Fibroblast of the conjunctiva (primary cell): ENCODE results near the gene ANKRD10.
"Not testable (repeated sequence)": the region's sequence is repeated elsewhere in the genome, so short reads cannot be mapped to it uniquely, and the experiment has no call there.

ENCODE experiments used
- DNase-seq: peaks from one replicate; pipeline ENCODE4 v3.0.0-alpha.2; 2010; ENCODE audit warnings: low read depth

Gene ANKRD10

DNA sequence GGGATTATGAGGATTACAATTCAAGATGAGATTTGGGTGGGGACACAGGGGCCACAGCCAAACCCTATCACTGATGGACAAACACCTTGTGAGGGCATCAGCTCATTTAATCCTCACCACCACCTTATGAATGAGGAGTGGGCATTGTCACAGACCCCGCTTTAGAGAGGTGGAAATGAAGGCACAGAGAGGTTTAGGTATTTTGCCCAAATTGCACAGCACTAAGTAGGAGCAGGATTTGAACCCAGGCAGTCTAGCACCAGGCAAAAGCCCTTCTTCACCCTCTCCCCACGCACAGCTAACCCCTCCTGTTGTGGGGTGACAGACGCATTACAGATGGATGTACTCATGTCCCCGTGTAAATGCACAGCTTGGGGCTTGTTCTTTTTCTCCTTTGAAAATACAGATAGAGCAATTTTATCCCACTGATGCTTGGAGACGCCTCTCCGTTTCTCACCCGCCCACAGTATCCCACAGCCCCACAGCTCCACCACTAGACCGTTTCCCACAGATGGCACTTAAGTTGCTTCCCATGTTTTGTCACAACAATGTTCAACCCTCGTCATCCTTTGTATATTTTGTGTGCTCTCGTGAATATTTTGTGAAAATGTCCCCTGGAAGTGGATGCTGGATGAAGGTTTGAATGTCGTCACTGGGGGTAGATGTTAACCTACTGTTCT lies 48.2 kb downstream of the ANKRD10 start:
- no peak for DNase-seq

DNA sequence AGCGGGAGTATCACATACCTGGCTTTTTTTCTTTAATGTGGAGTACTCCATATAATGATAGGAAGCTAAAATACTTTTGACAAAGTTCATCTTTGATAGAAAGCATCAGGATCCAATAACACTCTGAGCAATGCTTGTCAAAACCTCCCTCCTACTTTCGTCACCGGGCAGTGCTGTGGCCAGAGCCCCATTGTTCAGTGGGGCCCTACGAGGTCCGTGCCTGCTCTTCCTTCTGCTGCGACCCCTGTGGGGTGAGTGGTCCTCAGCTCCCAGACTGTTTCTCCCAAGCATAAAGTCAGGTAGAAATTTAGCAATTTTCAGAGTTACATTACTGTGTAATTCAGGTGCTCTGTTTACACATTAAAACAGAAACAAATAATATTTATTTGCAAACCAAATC lies 51.2 kb downstream of the ANKRD10 start:
- DNase-seq: no peak

DNA sequence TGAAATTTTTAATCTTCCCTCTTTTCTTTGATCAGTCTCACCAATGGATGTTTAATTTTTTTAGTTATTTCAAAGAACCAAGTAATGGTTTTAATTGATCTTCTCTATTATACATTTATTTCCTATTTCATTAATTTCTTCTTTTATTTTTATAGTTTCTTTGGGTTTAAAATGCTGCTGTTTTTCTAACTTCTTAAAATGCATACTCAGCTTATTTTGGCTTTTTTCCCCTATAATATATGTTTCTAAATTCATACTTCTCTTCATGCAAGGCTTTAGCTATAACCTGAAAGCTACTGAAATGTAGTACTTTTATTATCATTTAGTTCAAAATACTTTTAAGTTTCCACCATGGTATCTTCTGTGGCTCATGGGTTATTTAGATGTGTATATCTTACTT lies 53.9 kb downstream of the ANKRD10 start:
- no peak for DNase-seq

DNA sequence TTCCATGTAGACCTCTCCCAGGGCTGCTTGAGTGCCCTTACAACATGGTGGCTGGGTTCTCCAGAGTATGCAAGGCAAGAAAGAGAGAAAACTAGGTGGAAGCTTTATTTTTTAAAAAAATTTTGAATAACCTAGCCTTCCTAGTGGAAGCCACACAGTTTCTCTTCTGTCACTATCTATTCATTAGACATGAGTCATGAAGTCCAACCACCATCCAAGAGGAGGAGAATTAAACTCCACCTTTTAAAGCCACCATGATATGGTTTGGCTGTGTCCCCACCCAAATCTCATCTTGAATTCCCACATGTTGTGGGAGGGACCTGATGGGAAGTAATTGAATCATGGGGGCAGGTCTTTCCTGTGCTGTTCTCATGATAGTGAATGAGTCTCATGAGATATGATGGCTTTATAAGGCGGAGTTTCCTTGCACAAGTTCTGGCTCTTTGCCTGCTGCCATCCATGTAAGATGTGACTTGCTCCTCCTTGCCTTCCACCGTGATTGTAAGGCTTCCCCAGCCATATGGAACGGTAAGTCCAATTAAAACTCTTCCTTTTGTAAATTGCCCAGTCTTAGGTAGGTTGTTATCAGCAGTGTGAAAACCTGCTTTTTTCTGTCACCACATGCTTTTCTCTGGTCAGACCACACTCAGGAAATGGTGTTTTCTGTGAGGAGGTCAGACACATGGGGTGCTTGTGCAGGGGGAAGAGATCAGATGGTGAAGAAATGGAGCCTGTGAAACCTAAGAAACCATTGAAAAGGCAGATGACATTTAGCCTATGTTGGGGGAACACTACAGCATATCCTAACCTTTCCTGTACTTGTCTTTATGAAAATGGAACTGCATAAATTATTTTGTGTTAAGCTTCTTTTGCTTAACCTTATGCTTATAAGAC lies 57.7 kb downstream of the ANKRD10 start:
- DNase-seq: no peak

DNA sequence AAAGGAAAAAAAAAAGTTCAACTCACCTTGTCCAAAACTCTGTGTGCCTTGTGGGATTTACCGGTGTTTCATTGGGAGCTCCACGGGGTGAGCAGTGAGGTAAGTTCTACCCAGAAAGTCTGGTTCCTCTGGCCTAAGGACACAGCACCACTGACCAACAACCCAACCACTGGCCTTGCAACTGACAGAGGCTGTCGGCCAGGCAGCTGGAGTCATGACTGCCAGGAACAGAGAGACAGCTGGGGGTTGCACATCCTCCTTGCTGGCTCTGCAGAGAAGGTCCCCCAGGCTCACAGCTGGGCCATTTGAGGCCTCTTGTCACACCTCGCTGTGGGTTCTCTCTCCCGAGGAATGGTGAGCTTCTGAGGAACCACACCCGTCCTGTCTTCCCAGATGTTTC lies 59.5 kb downstream of the ANKRD10 start:
- no peak for DNase-seq

DNA sequence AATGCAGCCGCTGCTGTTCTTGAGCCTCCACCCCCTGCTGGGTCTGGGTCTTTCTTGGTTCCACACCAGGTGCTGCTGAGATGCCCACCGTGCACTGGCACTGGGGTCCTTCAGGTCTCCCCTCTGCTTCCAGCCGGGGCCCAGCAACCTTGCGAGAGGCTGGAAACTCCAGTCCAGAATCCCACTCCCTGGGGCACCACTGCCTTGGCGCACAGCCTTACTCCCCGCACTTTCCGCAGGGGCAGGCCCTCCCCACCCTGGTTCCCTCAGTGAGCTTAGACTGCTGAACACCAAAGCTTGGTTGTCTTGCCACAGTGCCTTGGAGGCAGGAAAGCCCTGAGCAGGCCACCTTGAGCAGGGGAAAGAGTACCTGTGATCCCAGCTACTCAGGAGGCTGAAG lies 60.0 kb downstream of the ANKRD10 start:
- DNase-seq: no peak

DNA sequence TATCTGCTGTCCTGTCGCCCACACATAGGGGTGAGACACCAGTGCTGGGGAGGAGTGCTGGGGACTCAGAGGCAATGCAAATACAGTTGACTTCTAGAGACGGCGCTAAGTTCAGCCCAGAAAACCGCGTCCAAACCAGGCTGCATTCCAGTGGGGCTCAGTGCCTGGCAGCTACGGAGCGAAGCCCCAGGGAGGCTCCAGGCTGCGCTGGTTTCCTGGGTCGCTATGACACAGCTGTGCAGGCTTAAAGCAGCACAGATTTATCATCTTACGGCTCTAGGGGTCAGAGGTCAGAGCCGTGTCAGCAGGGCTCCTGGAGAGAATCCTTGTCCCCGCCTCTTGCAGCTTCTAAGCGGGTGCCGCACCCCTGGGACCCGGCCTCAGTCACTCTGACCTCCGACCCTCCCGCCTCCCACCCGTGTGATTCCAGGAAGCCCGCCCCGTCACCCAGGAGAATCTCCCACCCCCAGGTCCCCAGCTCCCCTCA lies 61.6 kb downstream of the ANKRD10 start:
- DNase-seq: no peak

DNA sequence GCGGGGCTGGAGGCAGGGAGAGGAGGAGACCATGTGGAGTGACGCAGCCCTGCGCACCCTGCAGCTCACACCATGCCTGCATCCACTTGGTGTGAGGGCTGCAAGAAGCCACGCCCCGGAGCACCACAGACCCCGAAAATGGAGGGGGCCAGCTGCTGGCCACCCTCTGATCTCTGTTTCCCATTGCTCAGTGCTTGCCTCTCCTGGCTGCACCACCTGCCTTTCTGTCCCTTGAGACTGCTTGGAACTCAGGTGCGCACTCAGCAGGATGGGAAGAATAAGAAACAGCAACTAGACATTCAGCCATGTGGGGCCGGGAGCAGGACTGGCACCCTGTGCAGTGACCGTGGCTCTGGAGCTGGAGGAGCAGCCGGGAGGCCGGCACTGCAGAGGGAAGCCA lies 64.0 kb downstream of the ANKRD10 start:
- DNase-seq: no peak

DNA sequence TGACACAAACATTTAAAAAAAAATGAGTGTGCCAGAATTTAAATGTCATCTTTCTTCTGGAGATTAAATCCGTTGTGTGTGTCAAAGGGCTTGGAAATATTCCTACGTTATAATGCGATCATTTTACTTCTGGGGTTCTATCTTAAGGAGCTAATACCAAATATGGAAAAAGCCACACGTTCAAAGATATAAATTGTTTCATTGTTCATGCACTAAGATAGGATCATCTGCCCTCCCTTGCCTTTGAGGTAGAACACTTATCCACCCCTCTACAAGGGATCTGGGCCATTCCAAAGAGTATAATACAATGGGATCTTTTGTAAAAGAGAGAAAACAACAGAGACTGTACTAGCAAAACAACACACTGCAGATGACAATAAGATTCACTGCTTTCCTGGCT lies 64.9 kb downstream of the ANKRD10 start:
- no peak for DNase-seq

DNA sequence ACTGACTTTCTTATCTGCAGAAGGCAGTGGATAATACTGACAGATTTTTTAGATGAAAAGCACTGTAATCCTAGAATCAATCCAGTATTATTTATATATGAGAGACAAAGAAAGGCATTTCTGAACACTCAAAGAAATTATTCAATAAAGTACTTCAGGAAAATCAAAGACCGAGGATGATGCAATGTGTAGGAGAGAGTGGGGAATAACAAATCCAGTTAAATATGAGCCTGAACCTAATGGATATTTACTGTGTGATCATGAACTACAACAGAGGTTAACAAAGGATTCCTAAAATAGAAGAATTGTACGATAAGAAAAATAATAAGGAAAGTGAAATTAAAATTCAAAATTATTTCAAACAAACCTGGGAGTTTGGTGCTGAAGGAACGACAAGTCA lies 69.3 kb downstream of the ANKRD10 start:
- no peak for DNase-seq

DNA sequence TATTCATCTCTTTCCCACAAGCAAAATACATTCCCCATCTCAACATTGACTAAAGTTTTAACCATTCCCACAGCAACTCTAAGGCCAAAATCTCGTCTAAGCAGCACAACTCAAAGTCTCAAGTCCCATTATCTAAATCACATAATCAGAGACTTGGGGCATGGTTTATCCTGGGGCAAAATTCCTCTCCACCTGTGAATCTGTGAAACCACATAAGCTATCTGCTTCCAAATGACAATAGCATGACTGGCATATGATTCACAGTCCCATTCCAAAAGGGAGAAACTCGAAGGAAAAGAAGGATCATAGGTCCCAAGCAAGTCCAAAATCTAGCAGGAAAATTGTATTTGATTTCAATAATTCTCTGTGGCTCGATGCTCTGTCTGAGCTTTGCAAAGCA lies 73.0 kb downstream of the ANKRD10 start:
- DNase-seq: no peak

DNA sequence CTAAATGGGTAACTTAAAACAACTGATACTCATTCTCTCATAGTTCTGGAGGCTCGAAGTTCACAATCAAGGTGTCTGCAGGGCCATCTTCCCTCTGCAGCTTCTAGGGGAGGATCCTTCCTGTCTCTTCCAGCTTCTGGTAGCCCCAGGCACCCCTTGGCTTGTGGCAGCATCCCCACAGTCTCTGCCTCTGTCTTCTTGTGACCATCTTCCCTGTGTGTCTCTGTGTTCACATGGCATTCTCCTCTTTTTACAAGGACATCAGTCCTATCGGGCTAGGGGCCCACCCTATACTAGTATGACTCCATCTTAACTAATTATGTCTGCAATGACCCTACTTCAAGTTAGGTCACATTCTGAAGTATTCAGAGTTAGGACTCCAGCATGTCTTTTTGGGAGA lies 73.5 kb downstream of the ANKRD10 start:
- DNase-seq: no peak

DNA sequence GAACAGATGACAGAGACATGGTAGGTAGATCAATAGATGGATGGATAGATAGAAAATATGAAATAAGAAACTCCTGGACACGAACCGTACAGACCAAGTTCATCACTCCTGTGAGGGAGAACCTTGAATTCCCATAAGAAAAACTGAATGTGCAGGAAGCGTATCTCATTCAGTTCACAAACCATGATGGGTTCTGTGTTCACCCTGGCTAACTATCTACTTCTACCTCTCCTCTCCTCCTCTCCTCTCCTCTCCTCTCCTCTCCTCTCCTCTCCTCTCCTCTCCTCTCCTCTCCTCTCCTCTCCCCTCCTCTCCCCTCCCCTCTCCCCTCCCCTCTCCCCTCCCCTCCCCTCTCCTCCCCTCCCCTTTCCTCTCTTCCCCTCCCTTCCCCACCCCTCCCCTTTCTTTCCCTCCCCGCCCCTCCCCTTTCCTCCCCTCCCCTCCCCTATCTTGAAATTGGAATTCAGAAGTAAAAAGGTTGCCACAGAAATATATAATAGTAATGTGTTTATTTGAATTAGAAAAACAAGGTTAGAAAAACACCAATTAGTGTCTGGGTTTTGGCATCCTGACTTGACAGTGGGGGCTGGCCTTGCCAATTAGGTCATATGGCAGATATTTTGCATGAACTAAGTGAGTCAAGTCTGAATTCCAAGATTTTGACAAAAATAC lies 75.9 kb downstream of the ANKRD10 start:
- DNase-seq: no peak

DNA sequence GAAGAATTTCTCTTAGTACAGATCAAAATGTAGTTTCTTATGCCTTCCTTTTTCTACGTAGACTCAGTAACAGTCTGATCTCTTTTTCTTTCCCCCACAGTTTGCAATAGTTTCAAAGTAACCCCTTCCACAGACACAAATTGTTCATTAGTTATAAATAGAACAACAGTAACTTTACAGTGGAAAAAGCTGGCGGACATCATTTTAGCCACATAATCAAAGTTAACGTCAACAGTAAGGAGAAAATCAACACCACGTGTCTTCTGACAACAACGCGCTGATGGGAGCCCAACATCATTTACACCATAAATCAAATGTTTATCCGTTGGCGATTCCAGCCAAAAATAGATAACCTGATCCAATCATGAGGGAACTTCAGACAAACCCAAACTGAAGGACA lies 76.8 kb downstream of the ANKRD10 start:
- no peak for DNase-seq

DNA sequence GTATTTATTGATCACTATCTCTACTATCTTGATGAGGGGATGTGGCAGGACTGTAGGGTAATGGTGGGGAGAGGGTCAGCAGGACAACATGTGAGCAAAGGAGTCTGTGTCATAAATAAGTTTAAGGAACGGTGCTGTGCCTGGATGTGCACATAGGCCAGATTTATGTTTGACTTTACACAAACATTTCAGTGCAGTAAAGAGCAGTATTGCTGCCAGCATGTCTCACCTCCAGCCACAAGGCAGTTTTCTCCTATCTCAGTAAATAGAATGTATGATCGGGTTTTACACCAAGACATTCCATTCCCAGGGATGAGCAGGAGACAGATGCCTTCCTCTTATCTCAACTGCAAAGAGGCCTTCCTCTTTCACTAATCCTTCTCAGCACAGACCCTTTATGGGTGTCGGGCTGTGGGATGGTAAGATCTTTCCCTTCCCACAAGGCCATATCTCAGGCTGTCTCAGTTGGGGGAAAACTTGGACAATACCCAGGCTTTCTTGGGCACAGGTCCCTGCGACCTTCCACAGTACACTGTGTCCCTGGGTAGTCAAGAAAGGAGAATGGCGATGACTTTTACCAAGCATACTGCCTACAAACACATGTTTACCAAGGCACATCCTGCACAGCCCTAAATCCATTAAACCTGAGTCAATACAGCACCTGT lies 77.3 kb downstream of the ANKRD10 start:
- DNase-seq: not testable (repeated sequence)

DNA sequence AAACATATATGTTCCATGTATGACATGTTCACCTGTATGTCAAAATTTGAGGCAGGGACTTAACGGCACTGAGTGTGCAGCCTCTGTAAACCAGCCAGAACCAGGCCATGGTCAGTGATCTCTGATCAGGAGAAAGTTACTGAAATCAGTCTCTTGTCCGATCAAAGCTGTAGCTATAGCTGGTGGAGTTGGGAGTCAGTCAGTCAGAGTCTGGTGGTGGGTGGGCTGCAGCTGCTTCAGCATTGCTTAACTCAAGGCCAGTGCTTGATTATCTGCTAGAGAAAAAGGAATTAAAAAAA lies 78.3 kb downstream of the ANKRD10 start:
- no peak for DNase-seq

DNA sequence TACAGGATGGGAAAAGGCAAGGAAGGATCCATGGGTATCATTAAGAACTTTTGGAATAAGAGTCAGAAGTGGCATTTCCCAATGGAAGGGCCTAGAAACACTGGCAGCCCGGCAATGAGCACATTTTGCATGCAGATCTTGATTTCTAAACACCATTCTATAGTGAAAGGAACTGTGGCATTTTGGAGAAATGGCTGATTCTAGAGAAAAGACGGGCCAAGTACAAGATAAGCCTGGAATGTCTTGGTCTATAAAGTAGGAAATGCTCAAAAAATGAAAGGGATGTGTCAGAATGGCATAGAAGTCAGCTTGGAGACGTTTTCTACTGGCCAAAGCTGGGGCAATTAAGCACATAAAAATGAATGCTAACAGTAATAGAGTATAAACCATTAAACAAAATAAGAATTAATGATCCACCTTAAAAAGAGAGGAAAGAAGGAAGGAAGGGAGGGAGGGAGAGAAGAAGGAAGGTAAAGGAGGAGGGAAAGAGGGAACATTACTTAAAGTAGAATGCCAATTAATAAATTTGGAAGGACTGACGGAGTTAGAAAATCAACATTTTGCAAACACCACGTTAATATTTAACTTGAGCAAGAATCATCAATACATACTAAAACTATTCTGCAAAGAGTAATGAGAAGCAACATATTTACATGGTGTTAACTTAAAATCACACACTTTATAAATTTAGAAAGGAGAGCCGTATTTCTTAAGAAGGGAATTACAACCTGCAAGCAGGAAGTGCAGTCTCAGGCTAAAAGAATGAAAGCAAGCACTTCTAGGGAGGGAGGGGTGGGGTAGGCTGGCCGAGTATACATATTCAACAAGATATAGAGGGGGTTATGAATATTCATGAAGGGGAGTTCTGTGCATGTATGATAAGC lies 78.9 kb downstream of the ANKRD10 start:
- DNase-seq: no peak

DNA sequence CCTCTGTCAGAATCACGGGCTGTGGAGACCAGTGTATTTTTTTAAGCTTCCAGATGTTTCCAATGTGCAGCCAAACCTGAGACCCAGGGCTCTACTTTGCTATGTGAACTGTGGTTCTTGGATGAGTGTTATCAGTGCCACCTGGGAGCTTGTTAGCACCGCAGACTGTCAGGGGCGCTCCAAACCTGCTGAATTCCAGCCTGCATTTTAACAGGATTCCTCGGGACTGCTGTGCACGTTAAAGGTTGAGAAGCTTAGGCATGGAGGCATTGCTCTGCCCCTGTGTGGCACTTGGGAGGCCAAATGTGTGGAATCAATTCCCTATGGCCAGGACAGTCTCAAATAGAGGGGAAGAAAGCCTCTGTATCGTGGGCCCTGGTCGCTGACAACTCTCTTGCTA lies 80.3 kb downstream of the ANKRD10 start:
- DNase-seq: no peak

DNA sequence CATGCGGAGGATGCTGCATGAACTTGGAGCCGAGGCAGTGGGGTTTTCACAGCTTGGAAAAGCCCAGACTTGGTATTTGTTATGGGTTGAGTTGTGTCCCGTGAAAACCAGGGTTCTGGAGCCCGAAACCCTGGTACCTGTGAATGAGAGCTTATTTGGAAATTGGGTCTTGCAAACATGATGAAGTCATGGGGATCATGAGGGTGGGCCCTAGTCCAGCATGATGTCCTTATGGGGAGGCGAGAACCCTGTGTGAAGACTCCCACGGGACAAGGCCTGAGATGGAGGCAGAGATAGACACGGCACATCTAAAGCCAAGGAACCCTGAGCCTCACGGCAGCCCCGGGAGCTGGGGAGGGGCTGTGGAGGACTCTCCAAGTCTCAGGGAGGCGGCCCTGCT lies 82.3 kb downstream of the ANKRD10 start:
- no peak for DNase-seq

DNA sequence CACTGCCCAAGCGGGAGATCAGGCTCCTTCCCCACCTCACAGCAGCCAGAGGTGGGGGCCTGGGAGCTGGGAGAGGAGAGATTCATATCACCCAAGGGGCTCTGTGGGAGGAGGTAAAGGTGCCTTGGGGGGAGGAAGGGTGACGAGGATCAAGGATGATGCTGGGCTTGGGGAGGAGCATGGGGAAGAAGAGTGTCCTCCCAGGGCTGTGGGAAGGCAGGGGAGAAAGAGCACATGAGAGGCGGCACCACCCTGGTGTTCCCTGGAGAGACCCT lies 82.7 kb downstream of the ANKRD10 start:
- no peak for DNase-seq

DNA sequence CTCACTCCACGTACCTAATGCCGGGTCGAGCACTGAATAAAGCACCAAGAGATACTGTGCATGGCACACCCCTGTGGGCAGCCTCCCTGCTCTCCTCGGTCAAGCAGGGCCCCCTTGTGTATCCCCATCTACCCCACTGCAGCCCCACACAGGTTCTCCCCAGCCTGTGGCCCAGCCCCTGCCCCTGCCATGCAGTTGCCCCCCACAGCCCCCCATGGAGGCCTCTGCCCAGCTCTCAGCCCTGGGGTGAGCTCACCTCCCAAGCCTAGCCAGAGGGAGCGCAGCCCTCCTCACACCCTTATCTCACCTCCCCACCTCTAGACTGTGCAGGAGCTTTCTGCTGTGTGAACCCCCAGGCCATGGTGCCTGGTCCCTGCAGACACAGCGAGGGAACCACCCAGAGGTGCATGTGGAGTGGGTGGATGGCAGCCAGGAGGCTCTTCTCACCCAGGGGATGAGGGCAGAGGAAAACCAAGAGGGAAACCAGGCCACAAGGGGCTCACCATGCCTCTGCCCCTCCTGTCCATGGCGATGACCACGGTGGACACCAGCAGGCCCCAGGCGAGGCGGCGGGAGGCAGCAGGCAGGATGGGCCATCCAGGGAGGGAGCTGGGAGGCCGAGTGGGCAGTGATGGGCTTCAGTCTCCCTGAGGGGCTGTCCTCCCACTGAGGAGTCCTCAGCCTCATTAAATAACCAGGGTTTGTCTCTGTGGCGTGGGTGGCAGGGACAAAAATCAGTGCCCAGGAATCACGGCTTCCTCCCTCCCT lies 83.2 kb downstream of the ANKRD10 start:
- no peak for DNase-seq
